ENCODE data around the gene GAL3ST2.
"Not testable (repeated sequence)": the region's sequence is repeated elsewhere in the genome, so short reads cannot be mapped to it uniquely, and the experiment has no call there.

GAL3ST2 gene

DNA sequence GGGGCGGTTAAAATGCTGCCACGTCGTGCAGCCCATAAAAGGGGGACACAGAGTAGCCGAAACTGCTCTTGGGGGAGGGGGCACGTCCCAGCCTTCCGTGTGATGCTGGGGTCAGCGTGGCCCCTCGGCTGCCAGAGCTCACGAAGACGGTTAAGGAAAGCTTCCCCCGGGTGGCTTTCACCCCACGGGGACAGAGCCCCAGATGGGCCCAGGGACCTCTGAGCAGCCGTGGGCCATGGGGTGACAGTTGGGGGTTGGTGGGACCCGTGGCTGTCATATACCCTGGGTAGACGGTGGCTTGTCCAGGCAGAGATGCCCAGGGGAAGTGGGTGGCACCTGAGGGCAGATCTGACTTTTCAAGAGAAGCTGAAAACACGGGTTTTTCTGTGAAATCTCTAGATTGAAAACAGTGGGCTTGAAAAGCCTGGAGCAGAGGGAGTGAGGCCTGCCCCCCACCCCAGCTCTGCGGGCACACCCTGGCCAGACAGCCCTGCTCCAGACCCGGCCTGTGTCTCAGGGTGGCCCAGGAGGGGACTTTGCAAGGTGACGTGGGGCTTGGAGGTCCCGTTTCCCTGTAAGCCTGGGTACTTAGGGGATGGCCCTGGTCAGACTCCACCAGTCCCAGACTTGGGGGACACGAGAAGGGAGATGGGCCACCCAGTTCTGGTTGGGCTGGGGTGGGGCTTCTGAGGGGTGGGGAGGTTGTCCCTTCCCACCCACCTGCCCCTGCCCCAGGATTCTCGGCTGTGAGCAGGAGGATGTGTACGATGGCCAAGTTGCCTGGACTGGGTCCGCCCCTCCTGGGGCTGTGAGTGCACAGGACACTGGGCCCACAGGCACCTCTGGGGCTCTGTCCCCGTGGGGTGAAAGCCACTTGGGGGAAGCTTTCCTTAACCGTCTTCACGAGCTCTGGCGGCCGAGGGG is 33.0 kb downstream of the GAL3ST2 start:
- no peak for DNase-seq (ENCODE audit: low read depth in 2 of 2)

- no peak for DNase-seq (ENCODE audit: low read depth in 2 of 2)
Observed at GRCh38 chr2:241810307-241811200, 33.9 kb downstream of the GAL3ST2 start.

DNA sequence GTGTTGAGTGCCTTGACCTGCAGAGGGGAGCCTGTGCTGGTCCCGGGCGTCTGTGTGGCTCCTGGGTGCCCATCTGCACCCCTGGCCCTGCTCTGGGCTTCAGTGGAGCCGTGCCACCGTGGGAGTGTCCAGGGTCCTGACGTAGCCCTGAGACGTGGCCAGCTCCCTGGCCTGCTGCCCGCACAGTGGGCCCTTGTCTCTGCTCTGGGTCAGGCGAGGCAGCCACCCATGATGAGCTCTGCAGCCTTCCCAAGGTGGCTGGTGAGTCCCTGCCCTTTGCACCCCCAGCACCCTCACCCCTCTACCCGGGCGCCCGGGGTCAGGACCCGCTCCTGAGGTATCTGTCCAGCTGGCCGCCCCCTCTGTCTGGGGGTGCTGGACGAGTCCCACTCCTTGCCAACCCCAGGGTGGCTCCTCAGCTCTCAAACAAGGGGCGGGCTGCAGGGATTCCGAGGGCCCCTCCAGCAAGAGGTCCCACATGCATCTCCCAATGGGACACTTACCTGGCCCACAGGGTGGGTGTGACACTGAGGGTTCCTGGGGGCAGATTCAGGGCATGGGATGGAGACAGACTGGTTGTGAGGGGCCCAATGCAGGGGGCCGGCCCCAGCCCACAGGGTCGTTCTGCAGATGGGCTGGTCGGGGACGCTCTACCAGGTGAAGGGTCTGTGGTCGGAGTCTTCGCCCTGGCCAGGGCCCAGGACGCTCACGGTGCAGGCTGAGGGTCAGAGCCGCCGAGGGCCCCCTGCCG is 34.8 kb downstream of the GAL3ST2 start:
- no peak for DNase-seq (ENCODE audit: low read depth in 2 of 2)

GRCh38 chr2:241811952-241812729 is 35.5 kb downstream of the GAL3ST2 start:
- no peak for DNase-seq (ENCODE audit: low read depth in 2 of 2)

- DNase-seq (ENCODE audit: low read depth in 2 of 2): no peak
Observed at GRCh38 chr2:241812730-241813643, 36.4 kb downstream of the GAL3ST2 start.

DNA sequence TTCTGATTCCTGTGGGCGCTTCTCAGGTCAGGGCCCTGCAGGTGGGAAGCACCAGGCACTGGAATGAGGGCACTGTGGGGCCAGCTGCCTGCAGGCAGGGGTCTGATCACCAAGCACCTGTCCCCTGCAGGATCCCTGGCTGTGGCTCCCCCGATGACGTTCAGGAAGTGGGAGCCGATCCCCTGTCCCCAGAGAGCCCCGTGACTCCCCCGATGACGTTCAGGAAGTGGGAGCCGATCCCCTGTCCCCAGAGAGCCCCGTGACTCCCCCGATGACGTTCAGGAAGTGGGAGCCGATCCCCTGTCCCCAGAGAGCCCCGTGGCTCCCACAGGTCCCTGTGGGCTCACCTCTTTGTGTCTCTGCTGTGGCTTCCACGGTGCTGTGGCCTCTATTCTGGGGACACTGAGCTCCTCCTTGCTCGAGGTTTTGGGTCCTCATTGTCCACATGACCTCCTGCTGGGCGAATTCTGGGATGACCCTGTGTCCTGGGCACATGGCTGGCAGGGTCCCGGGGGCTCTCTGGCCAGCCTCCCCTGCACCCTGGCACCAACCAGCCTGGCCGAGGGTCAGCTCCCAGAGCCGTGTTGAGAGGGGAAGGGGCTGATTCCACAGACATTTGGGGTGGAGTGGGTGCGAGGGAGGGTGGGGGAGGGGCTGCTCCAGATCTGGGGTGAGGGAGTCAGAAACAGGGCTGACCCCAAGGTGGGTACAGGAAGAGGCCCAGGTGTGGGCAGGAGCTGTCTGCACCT is 37.2 kb downstream of the GAL3ST2 start:
- no peak for DNase-seq (ENCODE audit: low read depth in 2 of 2)

- DNase-seq (ENCODE audit: low read depth in 2 of 2): no peak
Observed at GRCh38 chr2:241814393-241814642, 37.7 kb downstream of the GAL3ST2 start.

DNA sequence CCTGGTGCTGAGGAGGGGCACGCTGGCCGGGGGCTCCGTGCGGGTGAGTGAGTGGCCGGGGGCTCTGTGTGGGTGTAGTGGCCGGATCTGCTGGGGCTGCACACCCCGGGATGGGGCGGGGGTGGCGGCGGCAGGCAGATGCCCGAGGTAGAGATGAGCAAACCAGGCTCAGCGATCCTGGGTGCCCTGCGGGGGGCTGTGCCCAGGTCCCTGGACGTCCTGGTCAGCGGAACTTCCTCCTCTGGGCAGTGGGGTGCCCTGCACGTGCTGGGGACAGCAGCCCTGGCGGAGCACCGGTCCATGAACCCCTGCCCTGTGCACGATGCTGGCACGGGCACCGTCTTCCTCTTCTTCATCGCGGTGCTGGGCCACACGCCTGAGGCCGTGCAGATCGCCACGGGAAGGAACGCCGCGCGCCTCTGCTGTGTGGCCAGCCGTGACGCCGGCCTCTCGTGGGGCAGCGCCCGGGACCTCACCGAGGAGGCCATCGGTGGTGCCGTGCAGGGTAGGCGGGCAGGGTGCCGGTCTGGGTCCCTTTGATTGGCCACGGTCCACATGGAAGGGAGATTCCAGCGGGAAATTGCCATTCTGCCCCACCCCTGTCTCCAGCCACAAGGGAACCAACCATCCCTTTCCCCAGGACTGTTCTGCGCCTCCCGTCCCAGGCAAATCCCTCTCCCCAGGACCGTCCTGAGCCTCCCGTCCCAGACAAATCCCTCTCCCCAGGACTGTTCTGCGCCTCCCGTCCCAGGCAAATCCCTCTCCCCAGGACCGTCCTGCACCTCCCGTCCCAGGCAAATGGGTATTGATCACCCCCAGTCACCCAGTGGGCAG is 38.2 kb downstream of the GAL3ST2 start:
- DNase-seq (ENCODE audit: low read depth in 2 of 2): no peak

- no peak for DNase-seq (ENCODE audit: low read depth in 2 of 2)
Observed at GRCh38 chr2:241815477-241816430, 39.1 kb downstream of the GAL3ST2 start.

DNA sequence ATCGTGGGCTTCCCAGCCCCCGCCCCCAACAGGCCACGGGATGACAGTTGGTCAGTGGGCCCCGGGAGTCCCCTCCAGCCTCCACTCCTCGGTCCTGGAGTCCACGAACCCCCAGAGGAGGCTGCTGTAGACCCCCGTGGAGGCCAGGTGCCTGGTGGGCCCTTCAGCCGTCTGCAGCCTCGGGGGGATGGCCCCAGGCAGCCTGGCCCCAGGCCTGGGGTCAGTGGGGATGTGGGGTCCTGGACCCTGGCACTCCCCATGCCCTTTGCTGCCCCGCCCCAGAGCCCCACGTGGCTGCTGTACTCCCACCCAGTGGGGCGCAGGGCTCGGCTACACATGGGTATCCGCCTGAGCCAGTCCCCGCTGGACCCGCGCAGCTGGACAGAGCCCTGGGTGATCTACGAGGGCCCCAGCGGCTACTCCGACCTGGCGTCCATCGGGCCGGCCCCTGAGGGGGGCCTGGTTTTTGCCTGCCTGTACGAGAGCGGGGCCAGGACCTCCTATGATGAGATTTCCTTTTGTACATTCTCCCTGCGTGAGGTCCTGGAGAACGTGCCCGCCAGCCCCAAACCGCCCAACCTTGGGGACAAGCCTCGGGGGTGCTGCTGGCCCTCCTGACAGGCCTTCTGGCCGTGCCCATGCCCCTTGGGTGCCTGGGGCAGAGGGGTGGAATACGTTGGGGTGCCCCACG is 40.0 kb downstream of the GAL3ST2 start:
- DNase-seq (ENCODE audit: low read depth in 2 of 2): no peak

DNA sequence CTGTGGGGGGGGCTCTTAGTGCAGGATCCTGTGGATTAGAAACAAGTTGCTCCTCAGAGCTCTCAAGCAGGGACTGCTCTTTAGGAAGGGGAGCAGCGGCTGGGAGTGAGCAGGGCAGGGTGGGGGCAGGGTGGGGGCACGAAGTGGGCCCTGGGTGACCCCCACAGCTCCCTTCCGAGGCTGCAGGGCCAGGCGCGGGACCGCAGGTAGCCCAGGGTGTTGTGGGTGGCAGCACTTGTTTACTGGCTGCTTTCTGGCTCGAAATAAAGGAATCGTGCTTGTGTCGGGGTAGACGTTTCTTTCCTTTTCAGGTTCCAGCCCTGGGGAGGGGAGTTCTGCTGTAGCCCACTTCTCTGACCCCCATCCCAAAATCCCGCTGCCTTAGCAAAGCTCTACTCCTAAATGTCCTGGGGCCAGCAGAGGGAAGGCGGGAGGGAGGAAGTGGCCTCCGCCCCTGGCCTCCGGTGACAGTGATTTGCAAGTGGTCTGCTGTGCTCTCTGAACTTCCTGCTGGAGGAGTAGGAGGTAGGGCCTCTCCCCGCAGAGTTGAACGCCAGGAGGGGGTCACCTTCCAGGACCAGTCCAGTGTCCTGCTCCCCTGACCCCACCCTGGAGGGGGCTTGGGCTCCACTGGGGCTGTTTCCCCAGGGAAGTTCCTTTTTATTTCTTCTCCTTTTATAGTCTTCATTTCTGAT is 40.7 kb downstream of the GAL3ST2 start:
- no peak for DNase-seq (ENCODE audit: low read depth in 2 of 2)

DNA sequence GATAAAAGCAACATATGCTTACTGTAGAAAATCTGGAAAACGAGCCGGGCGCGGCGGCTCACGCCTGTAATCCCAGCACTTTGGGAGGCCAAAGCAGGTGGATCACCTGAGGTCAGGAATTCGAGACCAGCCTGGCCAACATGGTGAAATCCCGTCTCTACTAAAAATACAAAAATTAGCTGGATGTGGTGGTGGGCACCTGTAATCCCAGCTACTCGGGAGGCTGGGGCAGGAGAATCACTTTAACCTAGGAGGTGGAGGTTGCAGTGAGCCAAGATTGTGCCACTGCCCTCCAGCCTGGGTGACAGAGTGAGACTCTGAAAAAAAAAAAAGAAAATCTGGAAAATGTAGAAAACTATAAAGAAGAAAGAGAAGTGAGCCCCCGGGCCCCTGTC is 41.2 kb downstream of the GAL3ST2 start:
- DNase-seq (ENCODE audit: low read depth in 2 of 2): not testable (repeated sequence)

- no peak for DNase-seq (ENCODE audit: low read depth in 2 of 2)
Observed at GRCh38 chr2:241818229-241818942, 41.8 kb downstream of the GAL3ST2 start.

GRCh38 chr2:241818943-241819270 is 42.3 kb downstream of the GAL3ST2 start:
- no peak for DNase-seq (ENCODE audit: low read depth in 2 of 2)

GRCh38 chr2:241819947-241820624 is 43.5 kb downstream of the GAL3ST2 start:
- DNase-seq (ENCODE audit: low read depth in 2 of 2): not testable (repeated sequence)

Measured in fibroblast of skin of left biceps (primary cell).